ENCODE results near the gene NFXL1.
"Not testable (repeated sequence)": the region's sequence is repeated elsewhere in the genome, so short reads cannot be mapped to it uniquely, and the experiment has no call there.

The NFXL1 gene

GRCh38 chr4:47914220-47914925 is at the start of gene NFXL1:
Gene NFXL1 (minus strand): TSS chr4:47914583. CDS start chr4:47914203, 380 bp downstream.
- DNase-seq (peak; percentile 96), ATAC-seq (peak; percentile 98)

DNA sequence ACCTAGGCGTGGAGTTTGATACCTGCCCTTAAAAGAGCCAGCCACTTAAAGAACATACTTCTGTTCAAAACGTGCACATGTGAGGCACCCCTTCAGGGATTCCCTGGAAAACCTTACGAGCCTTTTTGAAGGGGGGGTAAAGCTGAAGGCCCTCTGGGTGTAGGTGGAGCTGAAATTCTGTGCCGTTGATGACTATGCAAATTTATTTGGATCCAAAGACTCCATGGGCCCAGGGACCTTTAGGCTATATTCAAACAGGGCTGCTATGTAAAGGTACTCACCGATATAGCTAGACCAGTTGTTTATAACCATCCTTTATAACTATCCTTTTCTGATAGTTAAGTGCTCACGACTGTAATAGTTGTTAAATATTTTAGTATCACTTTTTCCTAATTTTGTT is 40.3 kb upstream of the NFXL1 start:
- no peak for DNase-seq

GRCh38 chr4:47954245-47954644 is 39.9 kb upstream of the NFXL1 start:
- ATAC-seq: no peak
- DNase-seq: no peak

More for the DNA sequence above, 40.3 kb upstream of the NFXL1 start:
- ATAC-seq: no peak

GRCh38 chr4:47945930-47946726 is 31.7 kb upstream of the NFXL1 start:
- no peak for DNase-seq
- ATAC-seq: no peak

DNA sequence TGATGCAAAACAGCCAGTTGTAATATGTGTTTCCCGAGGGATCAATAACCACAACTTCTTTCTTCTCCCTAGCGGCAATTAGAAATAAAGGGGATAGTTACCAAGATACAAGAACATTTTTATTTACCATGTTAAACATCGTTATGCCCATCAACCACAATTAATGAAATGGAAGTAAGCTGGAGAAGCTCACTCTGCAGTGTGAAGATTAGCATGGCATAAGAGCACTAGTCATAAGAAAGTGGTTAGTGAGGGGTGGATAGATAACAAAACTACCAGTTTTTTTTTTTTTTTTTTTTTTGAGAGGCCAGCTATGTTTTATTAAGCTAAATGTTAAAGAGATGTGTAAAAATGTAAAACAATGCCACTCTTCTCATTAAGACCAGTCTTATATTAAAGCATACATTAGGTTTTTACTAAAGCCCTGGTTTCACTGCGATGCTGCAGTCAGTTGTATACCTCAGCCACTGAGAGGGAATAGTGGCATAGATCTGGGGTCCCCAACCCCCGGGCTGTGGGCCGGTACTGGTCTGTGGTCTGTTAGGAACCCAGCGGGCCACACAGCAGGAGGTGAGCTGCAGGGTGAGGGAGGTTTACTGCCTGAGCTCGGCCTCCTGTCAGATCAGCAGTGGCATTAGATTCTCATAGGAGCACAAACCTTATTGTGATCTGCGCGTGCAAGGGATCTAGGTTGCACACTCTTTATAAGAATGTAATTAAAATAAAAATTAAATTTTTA is 27.9 kb upstream of the NFXL1 start:
- no peak for ATAC-seq
- DNase-seq: no peak

DNA sequence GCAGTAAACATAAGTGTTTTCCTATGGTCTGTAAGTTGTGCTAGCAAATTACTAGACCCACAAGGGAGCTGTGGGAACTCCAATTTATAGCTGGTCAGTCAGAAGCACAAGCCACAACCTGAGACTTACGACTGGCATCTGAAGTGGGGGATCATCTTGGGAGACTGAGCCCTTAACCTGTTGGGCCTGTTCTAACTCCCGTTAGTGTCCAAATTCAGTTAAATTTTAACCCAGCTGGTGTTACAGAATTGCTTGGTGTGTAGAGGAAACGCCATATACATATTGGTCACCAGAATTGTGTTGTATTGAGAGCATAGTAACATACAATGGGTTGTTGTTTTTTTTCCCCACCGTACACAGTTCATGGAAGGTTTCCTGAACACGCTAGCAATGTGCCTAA is 25.1 kb upstream of the NFXL1 start:
- DNase-seq (no peak), ATAC-seq (no peak)

DNA sequence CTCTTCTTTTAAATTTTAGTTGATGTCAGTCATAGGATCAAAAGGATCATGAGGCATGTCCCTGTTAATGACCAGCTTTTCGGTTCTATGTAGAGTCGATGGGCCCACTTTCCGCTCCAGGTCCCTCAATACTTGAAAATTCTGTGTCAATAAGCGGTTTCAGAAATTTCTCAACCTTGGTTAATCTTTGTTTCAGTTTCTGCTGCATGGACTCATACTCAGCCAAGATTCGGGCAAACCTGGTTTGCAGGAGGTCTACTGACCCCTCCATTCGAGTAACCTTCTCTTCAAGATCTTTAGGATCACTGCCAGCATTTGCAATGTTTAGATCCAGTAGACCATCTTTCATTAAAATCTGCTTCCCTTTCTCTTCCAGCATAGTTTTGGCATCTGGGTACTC is 22.0 kb upstream of the NFXL1 start:
- DNase-seq (no peak), ATAC-seq (no peak)

DNA sequence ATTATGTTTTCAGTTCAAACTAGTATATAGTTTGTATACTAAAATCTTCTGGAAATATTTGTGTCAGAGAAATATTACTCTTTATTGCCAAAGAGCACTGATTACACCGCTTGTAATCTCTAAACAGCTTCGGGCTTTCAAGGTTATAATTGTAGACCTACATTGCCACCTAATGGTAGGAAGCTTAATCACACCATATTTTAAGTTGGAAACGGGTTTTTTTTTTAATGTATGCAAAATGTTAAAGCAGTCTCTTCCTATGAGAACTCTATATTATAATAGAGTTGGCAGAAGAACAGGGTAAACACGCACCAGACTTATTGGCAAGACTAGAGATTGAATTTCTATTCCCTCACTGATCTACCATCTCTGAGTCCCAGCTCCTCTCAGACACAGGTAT is 19.5 kb upstream of the NFXL1 start:
- no peak for ATAC-seq
- no peak for DNase-seq

DNA sequence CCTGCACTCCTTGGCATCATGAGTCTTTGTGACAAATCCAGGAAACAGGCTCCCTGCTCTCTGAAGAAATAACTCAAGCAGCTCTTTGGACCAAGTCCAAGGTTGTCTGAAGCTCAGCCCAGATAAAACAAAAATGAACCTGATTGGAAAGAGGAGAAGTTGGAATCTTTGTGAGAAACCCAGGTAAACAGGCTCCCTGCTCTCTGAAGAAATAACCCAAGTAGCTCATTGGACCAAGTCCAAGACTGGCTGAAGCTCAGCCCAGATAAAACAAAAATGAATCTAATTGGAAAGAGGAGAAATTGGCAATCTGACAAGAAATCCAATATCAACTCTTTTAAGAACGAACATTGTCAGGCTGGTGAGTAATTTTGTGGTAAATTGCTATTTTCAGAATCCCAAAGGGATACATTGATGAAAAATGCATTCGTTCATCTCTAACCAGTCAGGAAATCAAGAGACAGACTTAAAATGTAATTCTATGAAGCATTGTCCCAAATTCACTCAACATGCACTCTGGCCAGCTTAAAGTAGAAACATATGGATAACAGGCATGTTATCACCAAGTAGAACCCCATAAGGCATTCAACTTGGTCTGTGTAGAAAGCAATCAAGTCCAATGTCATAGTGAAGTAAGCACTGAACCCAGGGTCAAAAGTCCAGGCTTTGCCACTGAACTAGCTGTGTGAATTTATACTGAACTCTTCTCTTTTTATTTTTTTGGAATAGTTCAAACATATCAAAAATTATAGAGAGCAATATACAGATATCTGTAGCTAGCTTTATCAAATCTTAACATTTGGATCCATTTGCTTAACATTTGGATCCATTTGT is 16.8 kb upstream of the NFXL1 start:
- ATAC-seq: no peak

DNA sequence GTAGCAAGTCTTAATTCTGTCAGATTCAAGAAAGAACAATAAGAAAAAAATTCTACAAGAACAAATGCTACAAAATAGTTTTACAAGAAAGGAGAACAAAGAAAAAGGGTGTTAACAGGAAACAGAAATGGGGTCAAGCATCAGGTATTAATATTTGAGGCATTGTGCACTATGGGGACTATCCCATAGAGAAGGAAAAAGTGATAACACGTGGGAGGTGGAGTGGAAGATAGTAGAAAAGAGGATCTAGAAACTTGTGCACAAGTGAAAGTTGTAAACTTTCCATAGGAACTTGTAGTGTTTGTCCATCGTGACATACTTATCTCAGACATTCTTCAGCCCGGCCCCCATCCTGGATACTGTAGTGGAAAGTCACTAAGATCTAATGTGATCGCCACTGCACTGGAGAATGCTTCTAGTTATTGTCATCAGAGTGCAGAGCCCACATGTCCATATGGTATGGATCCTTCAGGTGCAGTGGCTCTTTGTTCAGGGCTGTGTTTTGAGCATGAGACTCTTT is 15.4 kb upstream of the NFXL1 start:
- no peak for ATAC-seq
- no peak for DNase-seq

More for the DNA sequence above, 16.8 kb upstream of the NFXL1 start:
- no peak for DNase-seq

DNA sequence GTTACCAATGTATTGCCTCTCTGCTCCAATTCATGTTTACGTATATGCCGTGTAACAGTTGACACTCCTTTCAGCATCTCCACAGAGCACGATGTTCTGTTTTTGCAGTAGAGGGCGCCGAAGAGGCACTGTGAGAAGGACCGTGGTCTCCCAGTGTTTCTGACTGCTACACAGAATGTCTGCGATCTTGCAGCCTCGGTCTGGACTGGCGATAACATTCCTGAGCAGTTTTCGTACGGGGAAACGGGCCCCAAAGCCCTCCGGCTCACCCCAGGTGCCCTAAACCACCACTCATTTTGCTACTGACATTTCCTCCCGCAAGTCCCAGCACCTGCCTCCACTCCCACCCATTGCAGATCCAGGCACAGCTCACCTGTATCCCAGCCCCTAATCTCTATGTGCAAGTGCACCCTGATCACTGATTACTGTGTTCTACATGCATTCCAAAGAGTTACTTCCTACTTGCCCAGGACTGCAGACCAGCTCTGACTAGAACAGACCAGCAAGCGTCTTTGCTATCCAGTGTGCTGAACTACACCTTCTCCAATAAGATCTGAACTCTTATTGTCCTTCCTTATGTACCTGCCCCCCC is 12.4 kb upstream of the NFXL1 start:
- DNase-seq: peak; percentile 64
- ATAC-seq: peak; percentile 89

DNA sequence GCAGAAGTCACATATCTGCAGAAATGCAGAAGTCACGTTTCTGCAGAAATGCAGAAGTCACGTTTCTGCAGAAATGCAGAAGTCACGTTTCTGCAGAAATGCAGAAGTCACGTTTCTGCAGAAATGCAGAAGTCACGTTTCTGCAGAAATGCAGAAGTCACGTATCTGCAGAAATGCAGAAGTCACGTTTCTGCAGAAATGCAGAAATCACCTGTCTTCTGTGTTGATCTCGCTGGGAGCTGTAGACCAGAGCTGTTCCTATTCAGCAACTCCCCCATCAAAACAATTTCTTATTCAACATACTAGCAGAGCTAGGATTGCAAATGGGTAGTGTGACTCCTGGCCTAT is 8.9 kb upstream of the NFXL1 start:
- not testable (repeated sequence) for DNase-seq, ATAC-seq

- ATAC-seq, DNase-seq: not testable (repeated sequence)
Measured at GRCh38 chr4:47922436-47923260, 8.3 kb upstream of the NFXL1 start.

DNA sequence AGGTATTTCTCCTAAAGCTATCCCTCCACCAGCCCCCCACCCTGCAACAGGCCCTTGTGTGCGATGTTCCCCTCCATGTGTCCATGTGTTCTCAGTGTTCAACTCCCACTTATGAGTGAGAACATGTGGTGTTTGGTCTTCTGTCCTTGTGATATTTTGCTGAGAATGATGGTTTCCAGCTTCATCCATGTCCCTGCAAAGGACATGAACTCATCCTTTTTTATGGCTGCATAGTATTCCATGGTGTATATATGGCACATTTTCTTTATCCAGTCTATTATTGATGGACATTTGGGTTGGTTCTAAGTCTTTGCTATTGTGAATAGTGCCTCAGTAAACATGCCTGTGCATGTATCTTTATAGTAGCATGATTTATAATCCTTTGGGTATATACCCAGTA is 2.8 kb upstream of the NFXL1 start:
- DNase-seq, ATAC-seq: not testable (repeated sequence)

DNA sequence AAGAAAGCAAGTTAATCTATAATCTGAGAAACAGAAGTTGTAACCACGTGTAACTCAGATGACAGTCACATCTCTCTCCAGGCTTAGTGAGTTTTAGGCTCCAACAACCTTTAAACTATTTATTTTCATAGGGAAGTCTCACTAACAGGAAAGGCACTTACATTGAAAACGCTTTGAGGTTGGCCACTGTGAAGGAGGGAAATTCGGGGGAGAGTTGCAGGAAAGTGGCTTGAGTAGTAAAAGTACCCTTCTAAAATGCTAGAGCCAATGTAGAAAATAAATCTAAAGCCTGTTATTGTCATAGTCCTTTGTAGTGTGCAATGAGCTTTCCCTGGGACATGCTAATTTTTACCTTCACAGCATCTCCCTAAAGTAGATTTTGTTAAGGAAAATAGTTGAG is 995 bp upstream of the NFXL1 start:
- ATAC-seq (no peak), DNase-seq (no peak)

- no peak for ATAC-seq
Measured at GRCh38 chr4:47914926-47915237, 499 bp upstream of the NFXL1 start.

DNA sequence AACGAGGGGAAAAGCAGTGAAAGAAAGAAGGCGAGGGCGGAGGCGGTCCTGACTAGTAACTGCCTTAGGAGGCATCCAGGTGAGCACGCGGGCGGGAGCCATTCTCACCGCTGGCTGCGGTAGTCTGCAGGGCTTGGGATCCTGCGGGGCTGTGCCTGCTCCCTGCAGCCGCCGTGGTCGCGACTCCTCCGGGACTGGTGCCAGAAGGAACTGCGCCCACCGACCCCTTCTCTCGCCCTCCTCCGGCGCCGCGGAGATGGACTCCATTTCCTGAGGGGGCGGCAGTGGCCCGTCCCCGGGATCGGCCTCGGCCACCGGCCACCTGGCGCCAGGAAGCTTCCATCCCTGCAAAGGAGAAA is 543 bp downstream of the NFXL1 start:
- peak; percentile 44 for DNase-seq
- peak; percentile 19 for ATAC-seq

More at GRCh38 chr4:47914926-47915237, 499 bp upstream of the NFXL1 start:
- DNase-seq: no peak

DNA sequence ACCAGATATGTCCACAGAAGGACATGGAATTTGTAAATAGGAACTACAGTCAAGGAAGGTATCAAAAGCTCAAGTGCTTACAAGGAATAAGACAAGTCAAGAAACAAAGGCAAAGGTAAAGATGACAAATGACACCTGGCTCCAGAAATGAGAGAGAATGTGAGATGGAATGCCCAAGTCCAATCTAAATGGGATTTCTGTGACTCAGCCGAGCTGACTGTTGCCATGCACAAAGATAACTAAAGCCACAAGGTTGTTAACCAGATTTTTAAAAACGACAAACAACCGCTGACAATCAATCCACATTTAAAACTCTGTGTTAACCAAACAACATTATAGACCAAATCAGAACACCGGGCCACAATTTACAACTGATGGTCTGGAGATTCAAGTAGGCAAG is 1.1 kb downstream of the NFXL1 start:
- no peak for ATAC-seq
- DNase-seq: no peak

GRCh38 chr4:47907089-47907646 is 7.2 kb downstream of the NFXL1 start:
- DNase-seq (no peak), ATAC-seq (no peak)

- DNase-seq (no peak), ATAC-seq (no peak)
Measured at GRCh38 chr4:47899639-47900038, 14.7 kb downstream of the NFXL1 start.

Data from stimulated activated naive CD8-positive, alpha-beta T cell treated with anti-CD3 and anti-CD28 coated beads, Interleukin-15, Interleukin-2, amounts not matched to agents 100 U/mL and 50 U/mL, for 24 hours (primary cell).